Measurements from ENCODE around the gene TPPP2. TPM values are rescaled to one million over a fixed set of nuclear protein-coding genes. Genes with fewer than 3 reads are reported as not detected.

The TPPP2 gene
- total RNA-seq, 1 donor from 2014 or later: not detected

DNA sequence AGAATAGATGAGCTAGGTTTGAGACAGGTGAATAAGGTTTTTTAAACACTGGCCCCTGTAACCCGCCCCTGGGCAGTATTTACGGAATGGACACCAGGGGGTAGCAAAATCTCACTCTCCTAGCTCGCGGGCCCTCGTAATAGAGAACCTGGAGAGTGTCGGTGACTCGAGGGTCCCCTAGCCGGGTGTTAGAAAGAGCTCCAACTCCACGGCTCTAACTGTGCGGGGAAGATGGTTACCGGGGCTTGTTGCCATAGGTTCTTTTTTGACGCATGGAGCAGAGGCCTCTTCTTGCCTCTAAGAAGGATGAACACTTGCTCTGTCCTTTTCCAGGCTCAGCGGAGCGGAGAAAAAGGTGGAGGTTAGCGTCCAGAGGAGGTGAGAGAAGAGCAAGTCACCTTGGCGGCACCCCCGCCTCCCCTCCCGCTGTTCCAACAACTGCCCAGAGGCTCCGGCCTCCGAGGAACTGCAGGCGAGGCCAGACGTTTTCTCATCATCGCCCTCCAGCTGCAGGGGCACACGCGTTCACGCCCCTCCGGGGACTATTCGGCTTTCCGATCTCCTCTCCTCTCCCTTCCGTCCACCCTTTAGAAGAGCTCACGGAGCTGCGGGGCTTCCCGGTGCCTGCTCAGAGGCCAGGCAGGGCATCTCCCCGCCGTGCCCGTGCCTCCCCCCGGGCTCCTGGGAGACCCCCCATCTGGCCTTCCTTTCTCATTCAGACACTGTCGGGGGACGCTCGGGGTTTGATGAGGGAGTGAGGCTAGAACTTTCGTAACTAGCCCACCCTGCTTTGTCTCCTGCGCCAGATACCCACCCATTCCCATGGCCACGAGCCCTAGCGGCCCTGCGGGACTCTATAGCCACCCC, 38.7 kb downstream of the TPPP2 start:
- DNase-seq (ENCODE audit: low spot score in 2 of 2, unreplicated experiment in 2 of 2): peak in 1 of 2 experiments; percentile 58
- Mint-ChIP-seq H3K27me3 (ENCODE audit: low read depth) (peaks cover 7% of the 10 kb centered on the region), H3K9me3 (no peaks in the 10 kb centered on the region), H3K36me3 (peaks cover 5% of the 10 kb centered on the region), H3K27ac (peak overlapping the region; percentile 95), H3K4me3 (peak overlapping the region; percentile 88), H3K4me1 (peaks cover 33% of the 10 kb centered on the region)
- TF ChIP-seq, protein P1, sequence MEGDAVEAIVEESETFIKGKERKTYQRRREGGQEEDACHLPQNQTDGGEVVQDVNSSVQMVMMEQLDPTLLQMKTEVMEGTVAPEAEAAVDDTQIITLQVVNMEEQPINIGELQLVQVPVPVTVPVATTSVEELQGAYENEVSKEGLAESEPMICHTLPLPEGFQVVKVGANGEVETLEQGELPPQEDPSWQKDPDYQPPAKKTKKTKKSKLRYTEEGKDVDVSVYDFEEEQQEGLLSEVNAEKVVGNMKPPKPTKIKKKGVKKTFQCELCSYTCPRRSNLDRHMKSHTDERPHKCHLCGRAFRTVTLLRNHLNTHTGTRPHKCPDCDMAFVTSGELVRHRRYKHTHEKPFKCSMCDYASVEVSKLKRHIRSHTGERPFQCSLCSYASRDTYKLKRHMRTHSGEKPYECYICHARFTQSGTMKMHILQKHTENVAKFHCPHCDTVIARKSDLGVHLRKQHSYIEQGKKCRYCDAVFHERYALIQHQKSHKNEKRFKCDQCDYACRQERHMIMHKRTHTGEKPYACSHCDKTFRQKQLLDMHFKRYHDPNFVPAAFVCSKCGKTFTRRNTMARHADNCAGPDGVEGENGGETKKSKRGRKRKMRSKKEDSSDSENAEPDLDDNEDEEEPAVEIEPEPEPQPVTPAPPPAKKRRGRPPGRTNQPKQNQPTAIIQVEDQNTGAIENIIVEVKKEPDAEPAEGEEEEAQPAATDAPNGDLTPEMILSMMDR (IDR thresholded peaks at IDR 0.05; ENCODE audit: unreplicated experiment): peak; percentile 43

- Mint-ChIP-seq H3K27me3 (ENCODE audit: low read depth) (peaks cover 7% of the 10 kb centered on the region), H3K4me3 (peak overlapping the region; percentile 88), H3K27ac (peak overlapping the region; percentile 95), H3K36me3 (peaks cover 5% of the 10 kb centered on the region), H3K9me3 (no peaks in the 10 kb centered on the region), H3K4me1 (peaks cover 31% of the 10 kb centered on the region)
- DNase-seq (ENCODE audit: low spot score in 2 of 2, unreplicated experiment in 2 of 2): no peak
- TF ChIP-seq, protein P1 (IDR thresholded peaks at IDR 0.05; ENCODE audit: unreplicated experiment): no peak
Measured at GRCh38 chr14:21069388-21070082, 39.5 kb downstream of the TPPP2 start.

DNA sequence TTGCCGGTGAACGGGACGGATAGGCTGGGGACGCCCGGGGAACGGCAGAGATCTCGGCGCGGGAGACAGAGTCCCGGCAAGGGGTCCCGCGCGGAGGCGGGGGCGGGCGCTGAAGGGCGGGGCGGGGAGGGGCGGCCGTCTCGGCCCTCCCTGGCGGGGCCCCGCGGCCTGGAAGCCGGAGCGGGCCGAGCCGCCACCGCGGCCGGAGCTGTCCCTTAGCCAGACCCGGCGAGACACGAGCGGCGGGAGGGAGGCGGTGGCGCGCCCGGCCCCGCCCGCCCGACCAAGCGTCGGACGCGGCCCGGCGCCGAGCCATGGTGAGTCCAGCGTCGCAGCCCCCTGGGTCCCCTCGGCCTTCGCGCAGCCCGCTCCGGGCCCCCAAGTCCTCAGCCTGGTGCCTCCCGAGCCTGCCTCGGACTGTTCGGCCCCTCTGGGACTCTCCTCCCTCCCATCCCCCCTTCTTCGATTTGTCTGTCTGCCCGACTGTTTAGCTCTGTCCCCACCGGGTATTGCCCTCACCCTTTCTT, 40.1 kb downstream of the TPPP2 start, which contains the start of gene ARHGEF40:
Gene ARHGEF40, plus strand, starts transcription at position 222 of the 527 bp plus-strand sequence. Its CDS starts 93 bp downstream, at position 315.
- Mint-ChIP-seq H3K9me3 (no peaks in the 10 kb centered on the region), H3K4me3 (peak within 1 kb of the TSS; percentile 88), H3K36me3 (peaks cover 5% of the 10 kb centered on the region), H3K27ac (peak within 1 kb of the TSS; percentile 95), H3K27me3 (ENCODE audit: low read depth) (peaks cover 7% of the 10 kb centered on the region), H3K4me1 (peaks cover 31% of the 10 kb centered on the region)
- TF ChIP-seq, protein P1 (IDR thresholded peaks at IDR 0.05; ENCODE audit: unreplicated experiment): no peak
- DNase-seq (ENCODE audit: low spot score in 2 of 2, unreplicated experiment in 2 of 2): peak in 1 of 2 experiments; percentile 59

GRCh38 chr14:21070610-21071224, 40.7 kb downstream of the TPPP2 start:
- H3K4me3 Mint-ChIP-seq: peak overlapping the region; percentile 87
- H3K9me3 Mint-ChIP-seq: no peaks in the 10 kb centered on the region
- H3K27ac Mint-ChIP-seq: peak overlapping the region; percentile 93
- TF ChIP-seq, protein P1 (IDR thresholded peaks at IDR 0.05; ENCODE audit: unreplicated experiment): no peak
- peaks cover 7% of the 10 kb centered on the region for H3K27me3 Mint-ChIP-seq (ENCODE audit: low read depth)
- peak in 1 of 2 experiments; percentile 49 for DNase-seq (ENCODE audit: low spot score in 2 of 2, unreplicated experiment in 2 of 2)
- peaks cover 8% of the 10 kb centered on the region for H3K36me3 Mint-ChIP-seq
- peaks cover 31% of the 10 kb centered on the region for H3K4me1 Mint-ChIP-seq

All from mesothelial cell of epicardium (in vitro differentiated cells).